KMS-11 (cell line): ENCODE data around the gene SOCS3.

Source experiments
- H2AFZ ChIP-seq: fragments of 200-600 bp; sonication (generic); 2 replicates; pipeline ENCODE4 v1.6.1; 2016; ENCODE audit warnings: antibody characterized with exemption, mixed run types, low read depth
- H3K27ac ChIP-seq: fragments of 200-600 bp; sonication (generic); 2 replicates; pipeline ENCODE4 v1.6.1; 2016; ENCODE audit warnings: mild to moderate bottlenecking, mixed run types
- H3K27me3 ChIP-seq: fragments of 200-600 bp; sonication (generic); 2 replicates; pipeline ENCODE4 v1.6.1; 2017; ENCODE audit warnings: mild to moderate bottlenecking, low read depth, mixed run types, moderate library complexity; ENCODE audit not compliant: insufficient read depth
- H3K36me3 ChIP-seq: fragments of 200-600 bp; sonication (generic); 2 replicates; pipeline ENCODE4 v1.6.1; 2017; ENCODE audit warnings: mild to moderate bottlenecking, mixed run types; ENCODE audit not compliant: insufficient read depth
- H3K4me1 ChIP-seq: fragments of 200-600 bp; sonication (generic); 2 replicates; pipeline ENCODE4 v1.6.1; 2016; ENCODE audit warnings: mild to moderate bottlenecking, low read depth, mixed run types; ENCODE audit not compliant: poor library complexity, severe bottlenecking
- H3K4me2 ChIP-seq: fragments of 200-600 bp; sonication (generic); 2 replicates; pipeline ENCODE4 v1.7.0; 2016; ENCODE audit warnings: mild to moderate bottlenecking, mixed run types
- H3K4me3 ChIP-seq: fragments of 200-600 bp; sonication (generic); IDR thresholded peaks from 2 replicates; pipeline ENCODE4 v1.6.1; 2017; ENCODE audit warnings: low read depth, low read length, mixed read lengths; ENCODE audit not compliant: insufficient read depth
- H3K79me2 ChIP-seq: fragments of 200-600 bp; sonication (generic); 2 replicates; pipeline ENCODE4 v1.6.1; 2016; ENCODE audit warnings: low read depth, mixed run types; ENCODE audit not compliant: insufficient read depth
- H3K9ac ChIP-seq: fragments of 200-600 bp; sonication (generic); 2 replicates; pipeline ENCODE4 v1.6.1; 2016; ENCODE audit warnings: mild to moderate bottlenecking, mixed run types
- H4K20me1 ChIP-seq: fragments of 200-600 bp; sonication (generic); 2 replicates; pipeline ENCODE4 v1.6.1; 2016; ENCODE audit warnings: mild to moderate bottlenecking, mixed run types; ENCODE audit not compliant: insufficient read depth
- TF ChIP-seq, protein P1 (sequence below): fragments of 200-600 bp; sonication (generic); conservative IDR thresholded peaks from 2 replicates; pipeline ENCODE4 v1.6.1; 2017; ENCODE audit warnings: low read depth, mild to moderate bottlenecking, antibody characterized with exemption, low read length, moderate library complexity, mixed read lengths

The SOCS3 gene

DNA sequence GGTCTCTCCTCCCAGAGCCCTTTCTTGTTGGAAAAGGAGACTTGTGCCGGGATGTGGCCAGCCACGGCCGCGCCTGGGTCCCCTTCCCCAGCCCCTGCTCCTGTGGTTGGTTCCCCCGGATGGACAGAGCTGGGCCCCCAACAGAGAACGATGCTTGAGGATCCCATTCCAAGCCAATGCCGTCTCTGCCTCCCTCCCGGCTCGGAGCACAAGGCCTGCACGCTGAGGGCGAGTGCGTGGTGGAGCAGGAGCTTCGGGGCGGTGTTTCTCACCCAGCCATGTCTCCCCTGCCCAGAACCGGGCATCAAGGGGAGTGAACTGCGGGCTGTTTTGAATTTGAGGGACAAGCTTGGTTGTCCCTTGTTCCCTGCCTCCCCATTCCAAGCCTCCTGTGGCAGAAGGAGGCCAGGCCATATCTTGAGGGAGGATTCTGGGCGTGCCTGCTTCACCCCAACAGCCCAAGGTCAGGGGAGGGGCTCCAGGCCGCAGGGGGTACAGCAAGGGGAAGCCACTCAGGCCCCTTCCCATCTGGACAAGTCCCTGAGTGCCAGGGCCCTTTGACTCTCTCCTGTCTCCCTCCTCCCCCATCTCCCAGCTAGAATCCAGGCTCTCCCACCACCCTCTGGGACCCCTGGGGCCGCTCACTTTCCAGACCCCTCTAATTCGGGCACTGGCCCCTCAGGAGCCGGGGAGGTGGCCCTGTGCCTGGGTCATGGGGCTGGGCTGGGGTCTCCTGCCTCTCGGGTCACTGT, 43.6 kb downstream of the SOCS3 start:
- no peaks in the 10 kb centered on the region for H3K36me3 ChIP-seq
- TF ChIP-seq, protein P1, sequence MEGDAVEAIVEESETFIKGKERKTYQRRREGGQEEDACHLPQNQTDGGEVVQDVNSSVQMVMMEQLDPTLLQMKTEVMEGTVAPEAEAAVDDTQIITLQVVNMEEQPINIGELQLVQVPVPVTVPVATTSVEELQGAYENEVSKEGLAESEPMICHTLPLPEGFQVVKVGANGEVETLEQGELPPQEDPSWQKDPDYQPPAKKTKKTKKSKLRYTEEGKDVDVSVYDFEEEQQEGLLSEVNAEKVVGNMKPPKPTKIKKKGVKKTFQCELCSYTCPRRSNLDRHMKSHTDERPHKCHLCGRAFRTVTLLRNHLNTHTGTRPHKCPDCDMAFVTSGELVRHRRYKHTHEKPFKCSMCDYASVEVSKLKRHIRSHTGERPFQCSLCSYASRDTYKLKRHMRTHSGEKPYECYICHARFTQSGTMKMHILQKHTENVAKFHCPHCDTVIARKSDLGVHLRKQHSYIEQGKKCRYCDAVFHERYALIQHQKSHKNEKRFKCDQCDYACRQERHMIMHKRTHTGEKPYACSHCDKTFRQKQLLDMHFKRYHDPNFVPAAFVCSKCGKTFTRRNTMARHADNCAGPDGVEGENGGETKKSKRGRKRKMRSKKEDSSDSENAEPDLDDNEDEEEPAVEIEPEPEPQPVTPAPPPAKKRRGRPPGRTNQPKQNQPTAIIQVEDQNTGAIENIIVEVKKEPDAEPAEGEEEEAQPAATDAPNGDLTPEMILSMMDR, result no peak
- H3K27ac ChIP-seq, result no peak overlapping the region
- peaks cover 16% of the 10 kb centered on the region; the same call in 1 of the 2 replicates for H3K27me3 ChIP-seq
- H4K20me1 ChIP-seq, result no peaks in the 10 kb centered on the region
- no peaks in the 10 kb centered on the region for H3K79me2 ChIP-seq
- H2AFZ ChIP-seq, result no peak overlapping the region; the same call in 1 of the 2 replicates
- H3K4me2 ChIP-seq, result 0 out of 2 replicates have a peak overlapping the region, but pooled peaks have one; percentile 20
- H3K4me3 ChIP-seq, result no peak overlapping the region
- no peak overlapping the region for H3K9ac ChIP-seq
- H3K4me1 ChIP-seq, result peaks cover 41% of the 10 kb centered on the region

DNA sequence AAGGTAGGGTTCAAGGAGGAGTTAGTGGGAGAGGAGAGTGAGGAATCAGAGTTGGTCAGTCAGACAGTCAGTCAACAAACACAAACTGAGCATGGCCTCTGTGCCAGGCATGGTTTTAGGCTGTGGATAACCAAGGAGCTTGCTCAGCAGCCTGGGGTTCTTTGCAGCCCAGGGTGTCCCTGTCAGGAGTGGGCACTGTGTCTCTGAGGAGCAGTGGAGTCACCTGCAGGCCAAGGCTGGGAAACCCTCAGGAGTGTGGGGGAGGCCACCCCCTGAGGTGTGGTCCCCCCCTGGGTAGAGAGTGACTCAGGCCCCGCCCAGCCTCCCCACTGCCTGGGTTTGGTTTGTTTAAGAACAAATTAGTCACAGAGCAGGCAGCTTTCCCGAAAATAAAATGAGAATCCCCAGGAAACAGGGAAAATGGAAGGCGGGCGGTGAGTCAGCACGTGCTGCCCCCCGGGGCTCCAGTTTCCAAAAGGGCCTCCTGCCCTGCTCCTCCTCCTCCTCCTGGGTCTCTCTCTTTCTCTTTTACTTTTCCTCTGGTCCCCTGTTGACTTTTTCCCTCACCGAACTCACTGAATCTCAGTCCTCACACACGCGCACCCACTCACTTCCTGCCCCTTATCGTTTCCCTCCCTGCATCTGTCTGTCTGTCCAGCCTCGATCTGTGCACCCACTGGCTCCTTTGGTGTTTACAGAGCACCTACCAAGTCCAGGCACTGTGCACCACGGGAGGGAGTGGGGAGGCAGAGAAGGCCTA, 44.3 kb downstream of the SOCS3 start:
- Histone ChIP-seq H3K4me3 (no peak overlapping the region), H3K27ac (no peak overlapping the region), H3K36me3 (no peaks in the 10 kb centered on the region), H3K27me3 (peaks cover 16% of the 10 kb centered on the region; the same call in 1 of the 2 replicates), H3K4me2 (peak overlapping the region; percentile 20; the same call in 1 of the 2 replicates), H4K20me1 (no peaks in the 10 kb centered on the region), H3K4me1 (peaks cover 41% of the 10 kb centered on the region), H2AFZ (0 out of 2 replicates have a peak overlapping the region, but pooled peaks have one; percentile 6), H3K9ac (no peak overlapping the region), H3K79me2 (no peaks in the 10 kb centered on the region)
- TF ChIP-seq, protein P1, result no peak

DNA sequence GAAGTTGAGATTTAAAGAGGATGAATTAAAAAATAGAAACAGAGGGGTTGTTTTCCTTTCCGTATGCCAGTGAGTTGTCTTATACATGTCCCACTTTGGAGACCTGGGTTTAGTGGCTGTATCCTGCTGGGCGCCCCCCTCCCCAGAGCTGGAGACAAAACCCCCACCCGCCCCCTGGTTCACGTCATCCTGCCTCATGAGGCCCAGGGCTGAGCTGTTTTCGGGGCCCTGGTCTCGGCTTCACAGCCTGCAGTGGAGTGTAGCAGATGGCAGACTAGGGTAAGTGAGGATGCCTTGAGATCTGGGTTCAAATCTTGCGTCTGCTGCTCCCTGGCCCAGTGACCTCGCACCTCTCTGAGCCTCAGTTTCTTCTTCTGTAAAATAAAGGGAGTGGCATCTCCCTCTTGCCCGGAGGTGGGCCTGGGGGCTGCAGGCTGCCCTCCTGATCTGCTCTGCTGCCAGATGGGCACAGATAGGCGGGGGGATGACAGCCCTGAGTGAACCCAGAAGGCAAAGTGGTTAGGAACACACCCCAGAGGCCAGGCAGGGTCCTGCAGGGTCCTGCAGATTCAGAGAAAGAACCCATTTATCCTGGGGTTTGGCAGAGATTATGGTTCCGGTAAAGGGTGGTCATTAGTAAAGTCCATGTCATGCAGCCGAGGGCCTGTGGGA, 45.1 kb downstream of the SOCS3 start:
- Histone ChIP-seq H4K20me1 (no peaks in the 10 kb centered on the region), H3K4me3 (no peak overlapping the region), H3K9ac (no peak overlapping the region), H3K79me2 (no peaks in the 10 kb centered on the region), H3K4me1 (peaks cover 41% of the 10 kb centered on the region), H3K27me3 (peaks cover 16% of the 10 kb centered on the region; the same call in 1 of the 2 replicates), H2AFZ (peak overlapping the region; percentile 69; the same call in 1 of the 2 replicates), H3K36me3 (no peaks in the 10 kb centered on the region), H3K4me2 (peak overlapping the region; percentile 85), H3K27ac (no peak overlapping the region)
- TF ChIP-seq, protein P1, result no peak
